KOPT-K1 (cell line): ENCODE measurements around the gene KRTAP5-2.
"Not testable (repeated sequence)": the region's sequence is repeated elsewhere in the genome, so short reads cannot be mapped to it uniquely, and the experiment has no call there.

Experiments
- H3K27ac ChIP-seq: fragments of 200-600 bp; sonication (generic); 2 replicates; pipeline ENCODE4 v1.5.1; 2016; ENCODE audit warnings: antibody characterized with exemption, mild to moderate bottlenecking, low read depth, low read length; ENCODE audit not compliant: poor library complexity, severe bottlenecking
- H3K36me3 ChIP-seq: fragments of 200-600 bp; sonication (generic); 2 replicates; pipeline ENCODE4 v1.5.1; 2017; ENCODE audit warnings: antibody characterized with exemption, mild to moderate bottlenecking, low read length, moderate library complexity; ENCODE audit not compliant: insufficient read depth
- H3K9me3 ChIP-seq: fragments of 200-600 bp; sonication (generic); 2 replicates; pipeline ENCODE4 v1.5.1; 2017; ENCODE audit warnings: antibody characterized with exemption, low read length, mild to moderate bottlenecking; ENCODE audit not compliant: insufficient read depth, poor library complexity, severe bottlenecking

The KRTAP5-2 gene

DNA sequence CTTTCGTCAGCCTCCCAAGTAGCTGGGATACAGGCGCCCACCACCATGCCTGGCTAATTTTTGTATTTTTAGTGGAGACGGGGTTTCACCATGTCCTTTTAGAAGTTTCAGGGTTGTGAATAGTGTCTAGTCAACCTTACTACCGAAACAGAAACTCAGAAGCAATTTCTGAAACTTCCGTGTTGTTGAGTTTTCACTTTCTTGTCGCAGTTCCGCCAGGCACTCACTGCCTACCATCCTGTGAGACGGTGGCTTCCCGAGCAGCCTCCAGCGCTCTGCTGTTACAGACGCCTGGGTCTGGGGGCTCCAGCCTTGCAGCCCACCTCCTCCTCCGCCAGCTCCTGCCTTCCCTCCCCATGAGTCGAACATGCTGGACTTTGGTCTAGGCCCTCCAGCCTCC lies 7.8 kb upstream of the KRTAP5-2 start:
- H3K27ac ChIP-seq, H3K9me3 ChIP-seq, H3K36me3 ChIP-seq: not testable (repeated sequence)

GRCh38 chr11:1604711-1605110 lies 6.6 kb upstream of the KRTAP5-2 start:
- Histone ChIP-seq H3K27ac (no peak overlapping the region), H3K36me3 (no peaks in the 10 kb centered on the region), H3K9me3 (no peaks in the 10 kb centered on the region)

- H3K36me3 ChIP-seq, result no peaks in the 10 kb centered on the region
- no peaks in the 10 kb centered on the region for H3K9me3 ChIP-seq
- no peak overlapping the region for H3K27ac ChIP-seq
Observed at GRCh38 chr11:1604181-1604580, 6.1 kb upstream of the KRTAP5-2 start.

DNA sequence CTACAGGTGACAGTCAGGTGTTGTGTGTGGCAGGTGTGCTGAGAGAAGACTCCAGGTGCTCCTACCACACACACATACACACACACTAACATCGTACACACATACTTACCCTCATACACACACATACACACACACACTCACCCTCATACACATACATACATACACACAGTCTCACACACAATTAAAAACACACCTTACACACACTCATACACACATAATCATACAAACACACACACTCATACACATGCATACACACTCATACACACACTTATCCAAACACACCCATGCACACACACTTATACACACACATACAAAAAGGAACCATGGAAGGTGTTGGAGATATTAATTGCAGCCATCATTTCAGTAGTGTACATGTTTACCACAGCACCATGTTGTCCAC lies 5.5 kb upstream of the KRTAP5-2 start:
- no peaks in the 10 kb centered on the region for H3K36me3 ChIP-seq
- H3K9me3 ChIP-seq, result no peaks in the 10 kb centered on the region
- no peak overlapping the region for H3K27ac ChIP-seq

DNA sequence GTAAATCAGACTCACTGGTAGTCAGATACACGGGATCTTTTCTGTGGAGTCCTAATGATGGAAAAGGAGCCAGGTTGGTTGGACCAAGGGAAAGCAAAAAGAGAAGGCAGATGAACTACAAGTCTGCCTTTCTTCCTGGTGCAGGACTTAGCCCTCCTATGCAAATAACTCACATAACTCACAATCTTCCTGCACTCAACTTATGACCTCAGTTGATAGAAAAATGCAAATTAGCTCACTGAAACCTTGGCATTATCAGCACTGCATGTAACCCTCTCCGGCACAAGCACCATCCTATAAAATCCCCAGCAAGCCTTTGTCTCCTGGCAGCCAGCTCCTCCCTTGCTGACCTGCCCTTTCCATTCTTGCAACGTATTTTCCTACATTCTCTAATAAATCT lies 3.6 kb upstream of the KRTAP5-2 start:
- not testable (repeated sequence) for H3K27ac ChIP-seq, H3K36me3 ChIP-seq, H3K9me3 ChIP-seq

DNA sequence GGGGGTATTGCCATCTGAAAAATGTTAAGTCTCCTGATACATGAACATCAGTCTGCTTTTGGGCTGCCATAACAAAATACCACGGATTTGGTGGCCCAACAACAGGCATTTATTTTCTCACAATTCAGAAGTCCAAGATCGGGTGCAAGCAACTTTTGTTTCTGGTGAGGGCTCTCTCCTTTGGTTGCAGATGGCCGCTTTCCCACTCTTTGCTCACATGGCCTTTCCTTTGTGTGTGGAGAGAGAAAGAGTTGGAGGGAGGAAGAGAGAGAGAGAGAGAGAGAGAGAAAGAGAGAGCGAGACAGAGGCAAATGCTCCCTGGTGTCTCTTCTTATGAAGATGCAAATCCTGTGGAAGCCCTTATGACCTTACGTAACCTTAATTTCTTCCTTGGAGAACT lies 2.5 kb upstream of the KRTAP5-2 start:
- Histone ChIP-seq H3K27ac (no peak overlapping the region), H3K36me3 (no peaks in the 10 kb centered on the region), H3K9me3 (no peaks in the 10 kb centered on the region)

- Histone ChIP-seq H3K27ac (no peak overlapping the region), H3K36me3 (no peaks in the 10 kb centered on the region), H3K9me3 (no peaks in the 10 kb centered on the region)
Observed at GRCh38 chr11:1598816-1599215, 722 bp upstream of the KRTAP5-2 start.

- not testable (repeated sequence) for H3K9me3 ChIP-seq, H3K27ac ChIP-seq, H3K36me3 ChIP-seq
Observed at GRCh38 chr11:1598406-1598805, 312 bp upstream of the KRTAP5-2 start.

GRCh38 chr11:1597331-1597993 lies 632 bp downstream of the KRTAP5-2 start:
- Histone ChIP-seq H3K36me3 (no peaks in the 10 kb centered on the region), H3K9me3 (no peaks in the 10 kb centered on the region), H3K27ac (no peak overlapping the region)

- not testable (repeated sequence) for H3K27ac ChIP-seq, H3K9me3 ChIP-seq, H3K36me3 ChIP-seq
Observed at GRCh38 chr11:1596576-1597121, 1.4 kb downstream of the KRTAP5-2 start.

- H3K27ac ChIP-seq, H3K9me3 ChIP-seq, H3K36me3 ChIP-seq: not testable (repeated sequence)
Observed at GRCh38 chr11:1595994-1596575, 2.0 kb downstream of the KRTAP5-2 start.

- Histone ChIP-seq H3K36me3 (no peaks in the 10 kb centered on the region), H3K9me3 (no peaks in the 10 kb centered on the region), H3K27ac (no peak overlapping the region)
Observed at GRCh38 chr11:1592628-1593027, 5.5 kb downstream of the KRTAP5-2 start.

DNA sequence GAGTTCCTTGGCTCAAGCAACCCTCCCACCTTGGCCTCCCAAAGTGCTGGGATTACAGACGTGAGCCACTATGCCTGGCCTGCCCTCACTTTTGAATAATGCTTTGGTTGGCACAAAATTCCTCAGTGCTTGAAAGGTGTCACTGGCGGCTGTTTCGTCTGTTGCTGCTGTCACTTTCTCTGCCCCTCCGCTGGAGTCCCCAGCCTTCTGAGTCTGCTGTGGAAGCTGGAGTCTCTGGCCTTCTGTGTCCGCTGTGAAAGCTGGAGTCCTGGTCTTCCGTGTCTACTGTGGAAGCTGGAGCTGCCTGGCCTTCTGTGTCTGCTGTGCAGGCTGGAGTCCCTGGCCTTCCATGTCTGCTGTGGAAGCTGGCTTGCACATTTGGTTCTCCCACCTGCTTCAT lies 8.1 kb downstream of the KRTAP5-2 start:
- Histone ChIP-seq H3K36me3 (no peaks in the 10 kb centered on the region), H3K27ac (no peak overlapping the region), H3K9me3 (no peaks in the 10 kb centered on the region)

- H3K9me3 ChIP-seq, H3K27ac ChIP-seq, H3K36me3 ChIP-seq: not testable (repeated sequence)
Observed at GRCh38 chr11:1589191-1589963, 8.7 kb downstream of the KRTAP5-2 start.

GRCh38 chr11:1586699-1587098 lies 11.4 kb downstream of the KRTAP5-2 start:
- Histone ChIP-seq H3K9me3 (peaks cover 6% of the 10 kb centered on the region), H3K36me3 (no peaks in the 10 kb centered on the region), H3K27ac (no peak overlapping the region)
